ENCODE measurements around the gene NEUROD2. TPM values are rescaled to one million over a fixed set of nuclear protein-coding genes. Genes with fewer than 3 reads are reported as not detected.

The NEUROD2 gene
- total and polyA plus RNA-seq, 2 donors (not counting 3 experiments of a cell fraction or from before 2014, with no cell fraction given), result not detected

GRCh38 chr17:39650121-39650579 lies 42.4 kb upstream of the NEUROD2 start:
- TF ChIP-seq CTCF (IDR thresholded peaks at IDR 0.05; ENCODE audit: extremely low read depth in 1 of 2, insufficient read depth in 1 of 2, low read depth in 1 of 2, low read length in 2 of 2) (no peak), POLR2AphosphoS5 (IDR thresholded peaks at IDR 0.05; ENCODE audit: insufficient read depth, low read depth, low read length) (no peak), JUN (IDR thresholded peaks at IDR 0.05; ENCODE audit: borderline replicate concordance, insufficient read depth, insufficient read length, low read depth) (no peak), GATA2 (IDR thresholded peaks at IDR 0.05; ENCODE audit: insufficient read depth, insufficient read length, low read depth, low read length) (no peak), MYC (IDR thresholded peaks at IDR 0.05; ENCODE audit: low read depth, low read length) (no peak), FOS (IDR thresholded peaks at IDR 0.05; ENCODE audit: borderline replicate concordance, insufficient read depth, low read length) (no peak), EZH2 (IDR thresholded peaks at IDR 0.05; ENCODE audit: borderline replicate concordance, low read depth, low read length, severe bottlenecking) (no peak), POLR2A (IDR thresholded peaks at IDR 0.05; ENCODE audit: low read depth, low read length) (no peak)
- TF ChIP-seq, protein P1, sequence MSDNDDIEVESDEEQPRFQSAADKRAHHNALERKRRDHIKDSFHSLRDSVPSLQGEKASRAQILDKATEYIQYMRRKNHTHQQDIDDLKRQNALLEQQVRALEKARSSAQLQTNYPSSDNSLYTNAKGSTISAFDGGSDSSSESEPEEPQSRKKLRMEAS (IDR thresholded peaks at IDR 0.05; ENCODE audit: insufficient read depth, insufficient read length), result no peak
- intact Hi-C loops (cut with micrococcal nuclease) (no loop called here), dilution Hi-C loops (cut with MboI; ENCODE audit: extremely low pct_ligation_motif_present, low sequenced_read_pairs) (no loop called here)
- H3K4me1 ChIP-seq (ENCODE audit: control insufficient read depth, extremely low read depth, insufficient read depth, low read length), result no peaks in the 10 kb centered on the region
- H3K36me3 ChIP-seq (ENCODE audit: control insufficient read depth in 2 of 2, extremely low read depth in 1 of 2, insufficient read depth in 2 of 2, low read length in 2 of 2), result no peaks in the 10 kb centered on the region
- H4K20me1 ChIP-seq (replicated peaks; ENCODE audit: control insufficient read depth, extremely low read depth, insufficient read depth, low read length), result no peaks in the 10 kb centered on the region
- CTCF ChIA-PET, result interaction anchor here (0.6 to 9.3 kb wide), 6 partner anchors 10 to 30 kb away, joined by 3 to 114 read pairs (median 35); partner anchors contain the start of gene PNMT
- H3K9ac ChIP-seq (replicated peaks; ENCODE audit: extremely low read depth, insufficient read depth, low read length), result no peak overlapping the region
- H3K79me2 ChIP-seq (ENCODE audit: control insufficient read depth, insufficient read depth, low read length), result peaks cover under 1% of the 10 kb centered on the region
- no peak overlapping the region for H3K4me3 ChIP-seq (replicated peaks in 1 of 3; ENCODE audit: insufficient read depth in 1 of 3, low read depth in 1 of 3, low read length in 3 of 3)
- no peak overlapping the region for H3K27ac ChIP-seq (ENCODE audit: insufficient read depth, low read depth, low read length)
- DNase-seq (ENCODE audit: low read depth, low spot score) (no peak), FAIRE-seq (no peak)
- H3K9me1 ChIP-seq (replicated peaks; ENCODE audit: control insufficient read depth, extremely low read depth, insufficient read depth, low read length), result no peaks in the 10 kb centered on the region
- no TSS peak for BruUV-seq (replicated peaks)
- H3K9me3 ChIP-seq (replicated peaks; ENCODE audit: control insufficient read depth, insufficient read depth, low read length), result no peaks in the 10 kb centered on the region
- no peak overlapping the region for H2AFZ ChIP-seq (ENCODE audit: low read depth, low read length)
- POLR2A ChIA-PET, result no interaction called here
- no peaks in the 10 kb centered on the region for H3K27me3 ChIP-seq (ENCODE audit: control insufficient read depth in 2 of 2, insufficient read depth in 2 of 2, low read length in 2 of 2)
- no peak overlapping the region for H3K4me2 ChIP-seq (ENCODE audit: insufficient read depth, low read length)

Data from endothelial cell of umbilical vein (primary cell).